GM23248 (cell line): ENCODE measurements around the gene PPP2R5C. TPM values are rescaled to one million over a fixed set of nuclear protein-coding genes. Genes with fewer than 3 reads are reported as not detected.

ENCODE experiments used
- DNase-seq: peaks from one replicate; pipeline ENCODE4 v3.0.0-alpha.2; 2015
- H2AFZ ChIP-seq: fragments of 200-600 bp; sonication (generic); 2 replicates; pipeline ENCODE4 v1.6.1; 2016; ENCODE audit warnings: antibody characterized with exemption
- H3F3A ChIP-seq: fragments of 200-600 bp; sonication (generic); 2 replicates; pipeline ENCODE4 v1.6.1; 2016; ENCODE audit warnings: mild to moderate bottlenecking, antibody characterized with exemption, mixed run types; ENCODE audit not compliant: insufficient read depth
- H3K27ac ChIP-seq: fragments of 200-600 bp; sonication (generic); 2 replicates; pipeline ENCODE4 v1.5.1; 2016; ENCODE audit warnings: mild to moderate bottlenecking
- H3K27me3 ChIP-seq: fragments of 200-600 bp; sonication (generic); replicated peaks from 2 replicates; pipeline ENCODE4 v1.6.1; 2016; ENCODE audit warnings: mild to moderate bottlenecking; ENCODE audit not compliant: insufficient read depth
- H3K36me3 ChIP-seq: fragments of 200-600 bp; sonication (generic); 2 replicates; pipeline ENCODE4 v1.6.1; 2016; ENCODE audit warnings: low read depth, mild to moderate bottlenecking
- H3K4me1 ChIP-seq: fragments of 200-600 bp; sonication (generic); 2 replicates; pipeline ENCODE4 v1.6.1; 2016; ENCODE audit warnings: mild to moderate bottlenecking; ENCODE audit not compliant: insufficient read depth
- H3K4me2 ChIP-seq: fragments of 200-600 bp; sonication (generic); one replicate; pipeline ENCODE4 v1.6.1; 2016; ENCODE audit warnings: mild to moderate bottlenecking; ENCODE audit not compliant: unreplicated experiment
- H3K4me3 ChIP-seq: fragments of 200-600 bp; sonication (generic); 2 replicates; pipeline ENCODE4 v1.5.1; 2016; ENCODE audit warnings: mild to moderate bottlenecking
- H3K79me2 ChIP-seq: fragments of 200-600 bp; sonication (generic); 2 replicates; pipeline ENCODE4 v1.6.1; 2016; ENCODE audit warnings: mild to moderate bottlenecking; ENCODE audit not compliant: insufficient read depth
- H3K9ac ChIP-seq: fragments of 200-600 bp; sonication (generic); 2 replicates; pipeline ENCODE4 v1.6.1; 2016; ENCODE audit warnings: mild to moderate bottlenecking
- H3K9me2 ChIP-seq: fragments of 200-600 bp; sonication (generic); 2 replicates; pipeline ENCODE4 v1.6.1; 2016; ENCODE audit warnings: mixed run types, mild to moderate bottlenecking, moderate library complexity; ENCODE audit not compliant: insufficient read depth
- H3K9me3 ChIP-seq: fragments of 200-600 bp; sonication (generic); one replicate; pipeline ENCODE4 v1.6.1; 2017; ENCODE audit warnings: low read depth
- H4K20me1 ChIP-seq: fragments of 200-600 bp; sonication (generic); 2 replicates; pipeline ENCODE4 v1.6.0; 2016; ENCODE audit not compliant: insufficient read depth
- EZH2 ChIP-seq: fragments of 200-600 bp; sonication (generic); IDR thresholded peaks from 2 replicates; pipeline ENCODE4 v1.6.1; 2018; ENCODE audit warnings: antibody characterized with exemption, mild to moderate bottlenecking; ENCODE audit not compliant: insufficient read depth, poor library complexity, severe bottlenecking
- EZH2phosphoT487 ChIP-seq: fragments of 200-600 bp; sonication (generic); IDR thresholded peaks from 2 replicates; pipeline ENCODE4 v1.6.1; 2018; ENCODE audit warnings: antibody characterized with exemption, moderate library complexity, mild to moderate bottlenecking, low read depth; ENCODE audit not compliant: insufficient read depth
- WGBS, 2 experiments: methylation state at CpG; one replicate each; pipeline ENCODE4 v1.1.6; 2015 to 2017; ENCODE audit warnings: low lambda C conversion rate in 2 of 2, low coverage in 1 of 2; ENCODE audit errors: missing lambda C conversion rate in 2 of 2; 5-methylcytosine and 5-hydroxymethylcytosine counted together
- in situ Hi-C: fragments of 300-500 bp; cut with MboI; formaldehyde crosslinking; loops from 2 replicates; pipeline ENCODE4 v1.15.0; 2020
- polyA plus RNA-seq: library from polyadenylated mRNA; unstranded; fragments of >200 nt; fragmentation: Nextera tagmentation; extraction: Ambion mirVana; gene quantifications from 2 replicates; pipeline ENCODE4 v1.2.1, GENCODE V29; 2016
- total RNA-seq: library from RNA; depleted of rRNA; stranded (reverse); fragments of >200 nt; shearing (Covaris generic); gene quantifications from 2 replicates; pipeline ENCODE4 v1.2.3, GENCODE V29; 2014

PPP2R5C gene
- total and polyA plus RNA-seq, 2 experiments from 2014 or later: 76.3 to 77.9 TPM

- Histone ChIP-seq H3K79me2 (no peaks in the 10 kb centered on the region), H3K4me1 (no peaks in the 10 kb centered on the region), H3K36me3 (peaks cover 28% of the 10 kb centered on the region; the same call in 1 of the 2 replicates), H3F3A (no peaks in the 10 kb centered on the region), H3K4me2 (no peak overlapping the region), H4K20me1 (no peaks in the 10 kb centered on the region), H2AFZ (no peak overlapping the region), H3K9me3 (no peaks in the 10 kb centered on the region), H3K9me2 (no peaks in the 10 kb centered on the region), H3K9ac (no peak overlapping the region), H3K4me3 (no peak overlapping the region), H3K27me3 (no peaks in the 10 kb centered on the region), H3K27ac (no peak overlapping the region)
- 87 to 90% methylated on average over 8 of the region's 8 CpGs for WGBS, 2 experiments
- TF ChIP-seq EZH2 (no peak), EZH2phosphoT487 (no peak)
- no peak for DNase-seq
- in situ Hi-C loops: no loop called here
These were observed 147.3 kb downstream of the PPP2R5C start for GRCh38 chr14:101908795-101909194.

DNA sequence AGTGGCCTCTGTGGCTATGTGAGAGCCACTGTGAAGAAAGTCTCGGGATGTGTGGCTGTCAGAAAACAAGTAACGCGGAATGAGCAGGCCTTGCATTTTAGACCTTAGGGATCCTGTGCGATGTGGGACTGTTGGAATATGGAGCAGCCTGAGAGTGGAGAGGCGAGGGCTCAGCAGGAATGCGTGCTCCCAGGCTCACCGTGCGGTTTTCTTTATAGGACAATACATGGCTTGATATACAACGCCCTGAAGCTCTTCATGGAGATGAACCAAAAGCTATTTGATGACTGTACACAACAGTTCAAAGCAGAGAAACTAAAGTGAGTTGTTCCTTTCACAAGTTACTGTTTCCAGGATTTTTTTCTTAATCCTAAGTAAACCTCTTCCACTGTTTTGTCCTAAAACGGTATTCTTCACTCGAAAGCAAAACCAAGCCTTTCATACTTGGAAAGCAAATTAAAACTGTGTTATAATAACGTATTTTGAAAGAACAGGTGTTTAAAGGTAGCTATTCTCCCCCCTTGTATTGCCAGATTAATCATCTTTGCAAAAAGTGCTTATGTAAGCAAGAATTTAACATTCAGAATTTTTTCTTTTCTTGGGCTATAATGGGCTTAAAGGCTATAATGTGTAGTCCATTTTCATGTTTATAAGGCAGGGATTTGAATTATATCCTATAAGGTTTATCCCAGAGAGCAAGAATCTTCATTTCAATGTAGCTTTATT, 148.0 kb downstream of the PPP2R5C start:
- Histone ChIP-seq H3K9me2 (no peaks in the 10 kb centered on the region), H3K4me1 (no peaks in the 10 kb centered on the region), H3F3A (no peaks in the 10 kb centered on the region), H3K36me3 (peaks cover 27% of the 10 kb centered on the region; the same call in 1 of the 2 replicates), H3K9me3 (no peaks in the 10 kb centered on the region), H3K9ac (no peak overlapping the region), H4K20me1 (no peaks in the 10 kb centered on the region), H2AFZ (no peak overlapping the region), H3K27me3 (no peaks in the 10 kb centered on the region), H3K4me2 (no peak overlapping the region), H3K27ac (no peak overlapping the region), H3K4me3 (no peak overlapping the region), H3K79me2 (no peaks in the 10 kb centered on the region)
- 97 to 98% methylated on average over 12 of the region's 12 CpGs for WGBS, 2 experiments
- no peak for TF ChIP-seq EZH2
- no peak for TF ChIP-seq EZH2phosphoT487
- DNase-seq: no peak
- in situ Hi-C loops: no loop called here

DNA sequence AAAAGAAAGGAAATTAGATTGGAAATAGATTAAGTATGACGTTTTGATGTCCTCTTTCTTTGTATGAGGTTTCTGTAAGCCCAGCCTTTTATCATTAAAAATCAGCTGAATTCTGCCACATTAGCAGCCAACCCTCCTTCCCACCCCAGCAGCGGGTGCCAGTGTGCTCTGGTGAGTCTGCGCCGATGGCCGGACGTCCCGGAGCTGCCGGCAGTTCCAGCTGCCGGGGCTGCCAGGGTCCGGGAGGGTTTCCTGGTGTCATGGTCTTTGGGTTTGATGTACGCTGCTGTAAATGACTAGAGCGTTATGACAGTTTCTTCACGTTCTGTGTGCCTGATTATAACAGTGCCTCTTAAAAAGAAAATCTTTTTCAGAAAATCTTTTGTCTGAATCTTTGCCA, 151.3 kb downstream of the PPP2R5C start:
- Histone ChIP-seq H4K20me1 (no peaks in the 10 kb centered on the region), H3K4me3 (no peak overlapping the region), H3K27me3 (no peaks in the 10 kb centered on the region), H3K9me2 (no peaks in the 10 kb centered on the region), H3K4me1 (no peaks in the 10 kb centered on the region), H3K9ac (no peak overlapping the region), H3K9me3 (no peaks in the 10 kb centered on the region), H3F3A (no peaks in the 10 kb centered on the region; the same call in 1 of the 2 replicates), H3K27ac (no peak overlapping the region), H2AFZ (no peak overlapping the region), H3K4me2 (no peak overlapping the region), H3K36me3 (peaks cover 26% of the 10 kb centered on the region; the same call in 1 of the 2 replicates), H3K79me2 (no peaks in the 10 kb centered on the region)
- in situ Hi-C loops: no loop called here
- whole genome bisulfite sequencing, 2 experiments: 82 to 83% methylated on average over 13 of the region's 13 CpGs
- no peak for DNase-seq
- TF ChIP-seq EZH2: no peak
- no peak for TF ChIP-seq EZH2phosphoT487

GRCh38 chr14:101914083-101914482, 152.6 kb downstream of the PPP2R5C start:
- H3K4me1 ChIP-seq: no peaks in the 10 kb centered on the region
- no peaks in the 10 kb centered on the region; the same call in 1 of the 2 replicates for H3F3A ChIP-seq
- no peak overlapping the region for H3K27ac ChIP-seq
- WGBS, 2 experiments: 84 to 88% methylated on average over 8 of the region's 8 CpGs
- H3K4me3 ChIP-seq: no peak overlapping the region
- no peaks in the 10 kb centered on the region for H3K9me3 ChIP-seq
- H3K4me2 ChIP-seq: no peak overlapping the region
- H3K36me3 ChIP-seq: peaks cover 26% of the 10 kb centered on the region; the same call in 1 of the 2 replicates
- no peak for DNase-seq
- in situ Hi-C loops: no loop called here
- TF ChIP-seq EZH2 (no peak), EZH2phosphoT487 (no peak)
- H2AFZ ChIP-seq: no peak overlapping the region
- no peaks in the 10 kb centered on the region for H3K9me2 ChIP-seq
- H3K79me2 ChIP-seq: no peaks in the 10 kb centered on the region
- H3K27me3 ChIP-seq: no peaks in the 10 kb centered on the region
- H4K20me1 ChIP-seq: no peaks in the 10 kb centered on the region
- no peak overlapping the region for H3K9ac ChIP-seq
